Measurements from ENCODE around the gene POU2F1. TPM values are rescaled to one million over a fixed set of nuclear protein-coding genes. Genes with fewer than 3 reads are reported as not detected.

The POU2F1 gene
- total RNA-seq, 1 donor from 2014 or later, result 4.0 TPM

GRCh38 chr1:167365360-167365759 lies 144.7 kb downstream of the POU2F1 start:
- no peak for DNase-seq (ENCODE audit: low read depth, low spot score)

GRCh38 chr1:167367705-167368104 lies 147.0 kb downstream of the POU2F1 start:
- DNase-seq (ENCODE audit: low read depth, low spot score), result no peak

- no peak for DNase-seq (ENCODE audit: low read depth, low spot score)
Measured at GRCh38 chr1:167369175-167369574, 148.5 kb downstream of the POU2F1 start.

- DNase-seq (ENCODE audit: low read depth, low spot score), result no peak
Measured at GRCh38 chr1:167369933-167370332, 149.2 kb downstream of the POU2F1 start.

- no peak for DNase-seq (ENCODE audit: low read depth, low spot score)
Measured at GRCh38 chr1:167371030-167371429, 150.3 kb downstream of the POU2F1 start.

GRCh38 chr1:167373398-167373797 lies 152.7 kb downstream of the POU2F1 start:
- no peak for DNase-seq (ENCODE audit: low read depth, low spot score)

GRCh38 chr1:167373986-167374385 lies 153.3 kb downstream of the POU2F1 start:
- DNase-seq (ENCODE audit: low read depth, low spot score), result no peak

- no peak for DNase-seq (ENCODE audit: low read depth, low spot score)
Measured at GRCh38 chr1:167375949-167376348, 155.3 kb downstream of the POU2F1 start.

- no peak for DNase-seq (ENCODE audit: low read depth, low spot score)
Measured at GRCh38 chr1:167387251-167387910, 166.7 kb downstream of the POU2F1 start.

DNA sequence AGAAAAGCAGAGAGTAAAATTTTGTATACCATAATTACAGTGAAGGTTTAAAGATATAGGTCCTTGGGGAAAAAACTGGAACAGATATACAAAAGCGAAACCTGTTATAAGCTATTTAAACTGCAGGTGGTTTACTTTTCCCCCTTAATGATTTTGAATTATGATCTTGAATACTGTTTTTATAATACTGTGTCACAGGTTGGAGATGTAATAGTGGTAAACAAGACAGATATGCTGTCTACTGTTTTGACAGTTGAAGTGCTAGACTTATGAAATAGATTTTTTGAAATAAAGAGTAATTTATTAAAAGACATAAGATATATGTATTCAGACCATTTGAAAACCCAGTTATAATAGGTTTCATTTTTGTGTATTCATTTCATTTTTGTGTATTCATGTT lies 168.3 kb downstream of the POU2F1 start:
- DNase-seq (ENCODE audit: low read depth, low spot score), result no peak

DNA sequence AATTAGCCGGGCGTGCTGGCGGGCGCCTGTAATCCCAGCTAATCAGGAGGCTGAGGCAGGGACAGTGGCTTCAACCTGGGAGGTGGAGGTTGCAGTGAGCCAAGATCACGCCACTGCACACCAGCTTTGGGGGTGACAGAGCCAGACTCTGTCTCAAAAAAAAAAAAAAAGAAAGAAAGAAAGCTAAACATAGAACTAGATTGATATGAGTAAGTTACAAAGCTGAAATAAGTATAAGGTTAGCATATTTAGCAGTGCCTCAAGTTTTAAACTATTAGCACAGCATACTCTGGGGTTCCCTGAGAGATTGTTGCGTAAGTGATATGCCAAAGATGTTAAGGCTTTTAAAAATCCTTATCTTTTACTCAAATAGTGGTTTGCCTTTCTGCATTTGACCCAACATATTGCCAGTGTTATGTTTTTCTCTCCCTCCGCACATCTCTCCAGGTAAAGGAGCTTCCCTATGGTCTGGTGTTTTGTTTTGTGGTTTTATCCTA lies 171.6 kb downstream of the POU2F1 start:
- no peak for DNase-seq (ENCODE audit: low read depth, low spot score)

- DNase-seq (ENCODE audit: low read depth, low spot score), result no peak
Measured at GRCh38 chr1:167400359-167400953, 179.8 kb downstream of the POU2F1 start.

DNA sequence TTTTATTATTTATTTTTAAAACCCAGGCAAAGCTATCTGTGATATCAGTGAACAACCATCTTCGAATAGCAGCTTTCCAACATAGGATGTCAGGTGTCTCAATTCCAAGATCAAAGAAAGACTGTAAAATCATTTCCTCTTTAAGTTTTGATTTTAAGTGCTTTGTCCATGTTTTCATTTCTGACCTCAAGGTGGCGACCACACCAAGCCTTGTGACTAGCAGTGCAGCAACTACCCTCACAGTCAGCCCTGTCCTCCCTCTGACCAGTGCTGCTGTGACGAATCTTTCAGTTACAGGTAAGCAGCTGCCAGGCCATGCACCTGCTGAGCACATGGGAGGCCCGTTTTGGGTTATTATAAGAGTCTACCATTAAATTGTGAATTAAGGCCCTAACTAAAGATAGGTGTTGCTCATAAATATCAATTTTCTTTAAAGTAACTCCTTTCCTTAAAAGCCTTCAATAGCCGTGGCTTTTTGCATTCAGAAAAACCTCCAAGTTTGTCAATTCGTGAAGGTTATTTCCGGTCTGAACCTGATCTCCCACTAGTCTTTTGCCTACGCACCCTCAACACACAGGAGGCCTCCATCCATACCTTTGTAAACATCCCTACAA lies 180.7 kb downstream of the POU2F1 start:
- peak; percentile 11 for DNase-seq (ENCODE audit: low read depth, low spot score)

GRCh38 chr1:167404161-167404888 lies 183.6 kb downstream of the POU2F1 start:
- peak; percentile 43 for DNase-seq (ENCODE audit: low read depth, low spot score)

DNA sequence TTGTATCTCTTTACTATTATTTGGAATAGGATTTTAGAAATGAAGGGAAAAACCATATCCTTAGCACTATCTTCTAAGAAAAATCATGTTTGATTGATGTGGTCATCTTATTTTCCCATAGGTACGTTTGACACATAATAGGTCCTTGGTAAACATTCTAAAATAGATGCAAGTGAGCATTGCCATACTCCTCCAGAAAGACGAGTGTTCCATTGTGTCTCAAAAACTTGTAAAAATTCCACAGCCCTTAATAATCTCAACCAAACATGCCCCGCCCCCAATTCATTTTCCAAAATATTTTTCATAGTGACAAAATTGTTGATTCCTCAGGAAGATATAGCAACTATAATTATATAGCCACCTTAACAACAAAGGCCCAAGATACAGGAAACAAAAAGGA lies 184.2 kb downstream of the POU2F1 start:
- no peak for DNase-seq (ENCODE audit: low read depth, low spot score)

DNA sequence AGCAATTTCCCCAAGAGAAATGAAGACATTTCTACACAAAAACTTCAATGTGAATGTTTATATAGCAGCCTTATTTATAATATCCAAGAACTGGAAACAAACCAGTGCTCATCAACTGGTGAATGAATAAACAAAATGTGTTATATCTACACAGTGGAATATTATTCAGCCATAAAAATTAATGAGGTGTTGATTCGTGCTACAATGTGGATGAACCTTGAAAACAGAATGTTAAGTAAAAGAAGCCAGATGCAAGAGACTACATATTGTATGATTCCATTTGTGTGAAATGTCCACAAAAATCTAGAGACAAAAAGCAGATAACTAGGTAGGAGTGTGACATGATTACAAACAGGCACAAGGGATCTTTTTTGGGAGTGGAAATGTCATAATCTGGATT lies 187.7 kb downstream of the POU2F1 start:
- no peak for DNase-seq (ENCODE audit: low read depth, low spot score)

DNA sequence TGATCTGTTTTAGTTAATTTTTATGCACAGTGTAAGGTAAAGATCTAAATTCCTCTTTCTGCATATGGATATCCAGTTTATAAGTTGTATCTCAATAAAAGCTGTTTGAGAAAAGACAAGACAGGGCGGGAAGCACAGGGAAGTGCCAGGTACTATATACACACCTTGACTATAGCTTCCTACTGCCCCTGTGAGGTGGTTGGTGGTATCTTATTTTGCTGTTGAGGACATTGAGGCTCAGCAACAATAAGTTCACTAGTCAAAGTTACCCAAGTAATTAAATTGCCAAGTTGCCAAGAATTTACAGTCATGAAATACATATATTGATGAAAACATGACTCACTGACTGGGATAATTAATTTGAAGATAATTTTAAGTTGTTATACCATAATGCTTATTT lies 188.5 kb downstream of the POU2F1 start:
- no peak for DNase-seq (ENCODE audit: low read depth, low spot score)

DNA sequence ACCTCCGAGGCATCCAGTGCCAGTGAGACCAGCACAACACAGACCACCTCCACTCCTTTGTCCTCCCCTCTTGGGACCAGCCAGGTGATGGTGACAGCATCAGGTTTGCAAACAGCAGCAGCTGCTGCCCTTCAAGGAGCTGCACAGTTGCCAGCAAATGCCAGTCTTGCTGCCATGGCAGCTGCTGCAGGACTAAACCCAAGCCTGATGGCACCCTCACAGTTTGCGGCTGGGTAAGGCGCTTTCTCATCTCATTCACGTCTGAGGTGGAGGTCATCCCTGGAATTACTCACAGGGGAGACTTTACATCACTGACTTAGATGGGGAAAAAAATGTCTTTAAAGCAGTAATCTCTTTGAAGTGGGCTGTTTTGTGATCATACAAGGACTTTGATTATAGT lies 191.4 kb downstream of the POU2F1 start:
- DNase-seq (ENCODE audit: low read depth, low spot score), result no peak

GRCh38 chr1:167412920-167413319 lies 192.2 kb downstream of the POU2F1 start:
- DNase-seq (ENCODE audit: low read depth, low spot score), result no peak

- no peak for DNase-seq (ENCODE audit: low read depth, low spot score)
Measured at GRCh38 chr1:167413328-167413727, 192.6 kb downstream of the POU2F1 start.

GRCh38 chr1:167416506-167416905 lies 195.8 kb downstream of the POU2F1 start:
- no peak for DNase-seq (ENCODE audit: low read depth, low spot score)

- DNase-seq (ENCODE audit: low read depth, low spot score), result no peak
Measured at GRCh38 chr1:167418391-167418790, 197.7 kb downstream of the POU2F1 start.
